Activated CD8-positive, alpha-beta T cell treated with anti-CD3 and anti-CD28 coated beads for 36 hours (primary cell): ENCODE measurements around the gene SIRPB1. TPM values are rescaled to one million over a fixed set of nuclear protein-coding genes. Genes with fewer than 3 reads are reported as not detected.

ENCODE experiments used
- ATAC-seq: fragments of 200-7000 bp; cut with Tn5 transposase; one replicate; pipeline ENCODE4 v1.10.0; 2021; ENCODE audit warnings: mild to moderate bottlenecking, moderate library complexity
- CTCF ChIA-PET: fragments of 350-600 bp; sonication (Branson Sonifier 250); formaldehyde crosslinking; loops from one replicate; lab custom pipeline; 2021; ENCODE audit warnings: antibody characterized with exemption; lab: Charles Lee
- POLR2A ChIA-PET: fragments of 350-600 bp; sonication (Branson Sonifier 250); formaldehyde crosslinking; loops from one replicate; lab custom pipeline; 2021; ENCODE audit warnings: antibody characterized with exemption; lab: Charles Lee
- DNase-seq: peaks from one replicate; pipeline ENCODE4 v3.0.0-alpha.2; 2020
- H3K27ac Mint-ChIP-seq: one replicate; pipeline ENCODE4 v1.8.0; 2021; ENCODE audit warnings: mild to moderate bottlenecking, mixed read lengths
- H3K27me3 Mint-ChIP-seq: one replicate; pipeline ENCODE4 v1.8.0; 2021; ENCODE audit warnings: mixed read lengths
- H3K36me3 Mint-ChIP-seq: one replicate; pipeline ENCODE4 v1.8.0; 2021; ENCODE audit warnings: low read depth, mixed read lengths
- H3K4me1 Mint-ChIP-seq: one replicate; pipeline ENCODE4 v1.8.0; 2021; ENCODE audit warnings: low read depth, mixed read lengths
- H3K4me3 Mint-ChIP-seq: one replicate; pipeline ENCODE4 v1.8.0; 2021; ENCODE audit warnings: mild to moderate bottlenecking, moderate library complexity, mixed read lengths
- H3K9me3 Mint-ChIP-seq: one replicate; pipeline ENCODE4 v1.8.0; 2021; ENCODE audit warnings: mixed read lengths
- CTCF ChIP-seq: fragments of 200-600 bp; IDR thresholded peaks from one replicate; pipeline ENCODE4 v1.8.0; 2022; ENCODE audit warnings: antibody characterized with exemption, mild to moderate bottlenecking
- intact Hi-C: fragments of 100-400 bp; cut with micrococcal nuclease; formaldehyde crosslinking; loops from one replicate; pipeline ENCODE4 v1.10.0; 2022
- total RNA-seq, 2 experiments: library from RNA; stranded (reverse); gene quantifications; one replicate each; pipeline ENCODE4 v1.2.3, GENCODE V29; 2021

Gene SIRPB1
- total RNA-seq, 2 experiments from 2014 or later: 0.83 to 0.92 TPM

DNA sequence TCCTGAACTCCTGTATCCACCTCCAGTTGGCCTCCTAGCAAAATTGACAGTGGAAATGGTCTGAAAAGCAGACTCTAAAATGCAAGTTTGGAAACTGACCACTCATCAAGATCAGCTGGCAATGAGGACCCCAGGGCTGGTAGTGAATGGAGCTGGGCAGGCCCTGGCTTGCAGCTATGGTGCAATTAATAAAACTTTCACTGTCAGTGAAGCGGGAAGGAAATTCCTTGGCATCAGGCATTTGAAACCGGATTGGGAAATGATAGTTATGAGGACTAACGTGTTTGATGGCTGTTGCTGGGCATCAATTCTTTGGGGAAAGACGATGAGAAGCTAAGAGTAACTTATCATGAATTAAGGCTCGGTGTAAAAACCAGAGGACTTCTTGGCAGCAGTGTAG is 19.1 kb downstream of the SIRPB1 start:
- DNase-seq (no peak), ATAC-seq (no peak)
- no peak for TF ChIP-seq CTCF
- CTCF ChIA-PET: no interaction called here
- H3K4me1 Mint-ChIP-seq: no peaks in the 10 kb centered on the region
- intact Hi-C loops: no loop called here
- H3K4me3 Mint-ChIP-seq: no peak overlapping the region
- H3K36me3 Mint-ChIP-seq: no peaks in the 10 kb centered on the region
- POLR2A ChIA-PET: no interaction called here
- H3K27ac Mint-ChIP-seq: no peak overlapping the region
- no peaks in the 10 kb centered on the region for H3K9me3 Mint-ChIP-seq
- no peaks in the 10 kb centered on the region for H3K27me3 Mint-ChIP-seq

GRCh38 chr20:1595333-1595732 is 24.5 kb downstream of the SIRPB1 start:
- Mint-ChIP-seq H3K9me3 (no peaks in the 10 kb centered on the region), H3K4me3 (no peak overlapping the region), H3K36me3 (no peaks in the 10 kb centered on the region), H3K27ac (no peak overlapping the region), H3K4me1 (no peaks in the 10 kb centered on the region), H3K27me3 (no peaks in the 10 kb centered on the region)
- no peak for TF ChIP-seq CTCF
- DNase-seq: no peak
- POLR2A ChIA-PET: no interaction called here
- intact Hi-C loops: no loop called here
- CTCF ChIA-PET: no interaction called here
- ATAC-seq: no peak

GRCh38 chr20:1588533-1589460 is 31.0 kb downstream of the SIRPB1 start:
- CTCF ChIA-PET: no interaction called here
- H3K4me3 Mint-ChIP-seq: no peak overlapping the region
- ATAC-seq (no peak), DNase-seq (no peak)
- POLR2A ChIA-PET: no interaction called here
- H3K27ac Mint-ChIP-seq: no peak overlapping the region
- intact Hi-C loops: no loop called here
- no peaks in the 10 kb centered on the region for H3K4me1 Mint-ChIP-seq
- H3K36me3 Mint-ChIP-seq: no peaks in the 10 kb centered on the region
- no peaks in the 10 kb centered on the region for H3K27me3 Mint-ChIP-seq
- TF ChIP-seq CTCF: no peak
- H3K9me3 Mint-ChIP-seq: no peaks in the 10 kb centered on the region

- POLR2A ChIA-PET: no interaction called here
- no peak for DNase-seq
- CTCF ChIA-PET: no interaction called here
- Mint-ChIP-seq H3K9me3 (no peaks in the 10 kb centered on the region), H3K4me1 (no peaks in the 10 kb centered on the region), H3K4me3 (no peak overlapping the region), H3K36me3 (no peaks in the 10 kb centered on the region), H3K27ac (no peak overlapping the region), H3K27me3 (no peaks in the 10 kb centered on the region)
- ATAC-seq: no peak
- no peak for TF ChIP-seq CTCF
- intact Hi-C loops: no loop called here
Measured at GRCh38 chr20:1587781-1588532, 31.9 kb downstream of the SIRPB1 start.

GRCh38 chr20:1579488-1579887 is 40.3 kb downstream of the SIRPB1 start:
- CTCF ChIA-PET: no interaction called here
- POLR2A ChIA-PET: no interaction called here
- Mint-ChIP-seq H3K27ac (no peak overlapping the region), H3K9me3 (no peaks in the 10 kb centered on the region), H3K4me1 (peaks cover 6% of the 10 kb centered on the region), H3K27me3 (no peaks in the 10 kb centered on the region), H3K36me3 (no peaks in the 10 kb centered on the region), H3K4me3 (no peak overlapping the region)
- intact Hi-C loops: no loop called here
- TF ChIP-seq CTCF: no peak
- DNase-seq (no peak), ATAC-seq (no peak)
